Heart left ventricle (tissue), 13 donors: ENCODE results near the gene MICAL1.

Experiments used
- CTCF ChIP-seq, 12 donors: fragments of 200-600 bp; sonication (generic) in 4 of 12; IDR thresholded peaks; one replicate each; pipeline versions ENCODE4 v1.5.0 to v1.8.0; 2018 to 2022; ENCODE audit warnings: antibody characterized with exemption in 12 of 12, mild to moderate bottlenecking in 5 of 12
- POLR2A ChIP-seq, 2 donors: fragments of 450-650 bp; IDR thresholded peaks; one replicate each; pipeline ENCODE4 v1.6.1; 2017; ENCODE audit warnings: antibody characterized with exemption in 2 of 2, mild to moderate bottlenecking in 2 of 2, moderate library complexity in 2 of 2
- donor health status: ischemic (EF 13 %, LVEDD 7.1; RV severe dilation, severe dysfunction).
- donor health status: DM: no; HTN: yes; CAD: no.
- donor health status: DM: no; HTN: no; CAD: no.
- donor health status: ischemic (EF 25% LVEDD 6.9; RV normal size, moderate dysfunction).
- donor health status: ischemic (EF 25% LVEDD 5.7; RV mildly dilated, moderate dysfunction).
- donor health status: ischemic (EF 35%, LVEDD 5.7; RV mildly dilated, moderate dysfunction).
- donor health status: nonischemic (EF 11% LVEDD 7.7; RV severe dilation, severe dysfunction).
- donor health status: DM: yes; HTN: yes; CAD: no.
- donor health status: PGD.
- donor health status: ischemic (EF 29% LVEDD 5.4; RV normal size, mild dysfunction).
- donor health status: nonischemic (EF 23%, LVEDD 6.1; RV moderate dilation, normal function).

- no peak for TF ChIP-seq CTCF (IDR thresholded peaks at IDR 0.05)
- no peak for TF ChIP-seq POLR2A (IDR thresholded peaks at IDR 0.05)
Measured at GRCh38 chr6:109411034-109411433, 44.5 kb downstream of the MICAL1 start.
